SK-N-MC (cell line): ENCODE results near the gene KLHL41.
A peak's percentile ranks its signal among the peaks of the same experiment; 100 is the strongest.
"Not testable (repeated sequence)": the region's sequence is repeated elsewhere in the genome, so short reads cannot be mapped to it uniquely, and the experiment has no call there.

ENCODE experiments used
- DNase-seq: peaks from one replicate; pipeline ENCODE4 v3.0.0-alpha.2; 2011; ENCODE audit warnings: low read depth, low spot score
- H3K27ac ChIP-seq: fragments of 200-600 bp; sonication (generic); 2 replicates; pipeline ENCODE4 v1.5.1; 2016; ENCODE audit warnings: mixed run types
- H3K36me3 ChIP-seq: fragments of 200-600 bp; sonication (generic); 2 replicates; pipeline ENCODE4 v1.6.1; 2017; ENCODE audit warnings: antibody characterized with exemption, low read length, mixed read lengths; ENCODE audit not compliant: insufficient read depth
- H3K4me3 ChIP-seq: fragments of 200-600 bp; sonication (generic); 2 replicates; pipeline ENCODE4 v1.5.1; 2016
- H3K9ac ChIP-seq: fragments of 200-600 bp; sonication (generic); 2 replicates; pipeline ENCODE4 v1.8.0; 2017; ENCODE audit warnings: mixed run types, mixed read lengths; ENCODE audit not compliant: insufficient read length
- H3K9me3 ChIP-seq: fragments of 200-600 bp; sonication (generic); 2 replicates; pipeline ENCODE4 v1.6.1; 2017; ENCODE audit warnings: low read depth, mild to moderate bottlenecking, antibody characterized with exemption, low read length, moderate library complexity, mixed read lengths
- EZH2 ChIP-seq: fragments of 200-600 bp; sonication (generic); IDR thresholded peaks from one replicate; pipeline ENCODE4 v1.6.1; 2017; ENCODE audit warnings: antibody characterized with exemption
- FOXP2 ChIP-seq: optimal IDR thresholded peaks from 2 replicates; pipeline ENCODE3; 2011; ENCODE audit warnings: mild to moderate bottlenecking, moderate library complexity; ENCODE audit not compliant: insufficient read depth; ENCODE audit errors: extremely low read length, control extremely low read depth
- POLR2AphosphoS5 ChIP-seq: IDR thresholded peaks from 2 replicates; pipeline ENCODE4 v1.6.1; 2012; ENCODE audit warnings: mild to moderate bottlenecking, low read depth, low read length, borderline replicate concordance

Gene KLHL41

DNA sequence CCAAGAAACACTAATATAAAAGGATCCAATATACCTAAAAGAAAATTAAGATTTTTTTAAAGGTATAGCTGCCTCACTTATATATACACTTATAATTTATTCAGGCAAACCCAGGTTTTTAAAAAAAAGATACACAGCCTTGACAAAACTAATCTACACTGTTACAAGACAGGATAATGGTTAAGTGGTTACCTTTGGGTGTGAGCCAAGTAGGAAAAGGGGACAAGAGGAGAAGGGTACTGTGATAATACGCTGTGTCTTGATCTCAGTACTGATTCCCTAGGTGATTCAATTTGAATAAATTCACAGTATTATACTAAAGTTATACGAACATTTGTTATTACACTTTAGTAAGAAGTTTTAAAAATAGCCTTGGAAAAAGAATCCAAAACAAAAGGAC lies 30.6 kb downstream of the KLHL41 start:
- no peak for DNase-seq
- H3K36me3 ChIP-seq, result peaks cover 12% of the 10 kb centered on the region
- H3K4me3 ChIP-seq, result no peak overlapping the region
- H3K27ac ChIP-seq, result no peak overlapping the region
- no peak overlapping the region for H3K9ac ChIP-seq
- TF ChIP-seq FOXP2, result no peak
- TF ChIP-seq POLR2AphosphoS5, result no peak
- TF ChIP-seq EZH2, result no peak
- no peaks in the 10 kb centered on the region for H3K9me3 ChIP-seq

- no peaks in the 10 kb centered on the region for H3K9me3 ChIP-seq
- H3K4me3 ChIP-seq, result no peak overlapping the region
- H3K36me3 ChIP-seq, result peaks cover 12% of the 10 kb centered on the region; the same call in 1 of the 2 replicates
- no peak overlapping the region for H3K9ac ChIP-seq
- no peak for DNase-seq
- TF ChIP-seq POLR2AphosphoS5 (no peak), FOXP2 (no peak)
- no peak overlapping the region for H3K27ac ChIP-seq
Measured at GRCh38 chr2:169542433-169542832, 32.9 kb downstream of the KLHL41 start.

DNA sequence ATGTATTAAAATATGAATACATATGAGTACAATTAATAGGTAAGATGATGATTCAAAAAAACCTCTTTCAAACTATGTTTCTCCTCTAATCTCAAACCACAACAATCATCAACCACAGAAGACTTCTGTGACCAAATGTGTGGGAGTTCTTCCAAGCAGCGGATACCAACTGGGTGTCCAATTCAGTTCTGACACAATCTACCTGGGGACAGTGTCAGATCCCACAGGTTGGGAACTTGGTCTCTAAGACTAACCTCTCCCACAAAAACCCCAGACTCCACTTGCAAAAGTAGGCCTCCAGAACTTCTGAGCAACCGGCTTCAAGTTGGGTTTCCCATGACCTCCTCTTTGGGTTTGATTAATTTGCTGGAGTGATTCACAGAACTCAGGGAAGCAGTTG lies 37.3 kb downstream of the KLHL41 start:
- Histone ChIP-seq H3K9ac (no peak overlapping the region), H3K4me3 (no peak overlapping the region), H3K27ac (no peak overlapping the region), H3K9me3 (no peaks in the 10 kb centered on the region), H3K36me3 (peaks cover 14% of the 10 kb centered on the region; the same call in 1 of the 2 replicates)
- no peak for DNase-seq
- no peak for TF ChIP-seq POLR2AphosphoS5
- no peak for TF ChIP-seq FOXP2
- no peak for TF ChIP-seq EZH2

DNA sequence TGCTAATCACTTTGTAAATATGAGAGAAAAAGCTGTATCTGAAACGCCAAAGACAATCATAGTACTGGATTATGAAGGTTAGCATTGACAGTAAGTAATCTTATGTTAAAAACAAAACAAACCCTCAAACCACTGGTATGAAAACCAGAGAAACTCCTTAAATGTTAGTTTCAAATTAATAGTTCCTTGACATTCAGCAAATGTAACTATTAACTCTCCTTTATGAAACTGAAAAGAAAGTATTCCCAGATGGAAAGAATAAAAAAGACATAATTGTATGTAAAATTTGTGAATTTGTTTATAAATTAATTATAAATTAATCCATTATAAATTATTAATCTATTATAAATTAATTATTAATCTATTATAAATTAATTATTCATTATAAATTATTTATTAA lies 51.9 kb downstream of the KLHL41 start:
- no peak for TF ChIP-seq FOXP2
- TF ChIP-seq EZH2, result no peak
- no peak for TF ChIP-seq POLR2AphosphoS5
- Histone ChIP-seq H3K4me3 (no peak overlapping the region), H3K36me3 (peaks cover 24% of the 10 kb centered on the region), H3K9ac (no peak overlapping the region), H3K27ac (no peak overlapping the region), H3K9me3 (no peaks in the 10 kb centered on the region)
- no peak for DNase-seq

DNA sequence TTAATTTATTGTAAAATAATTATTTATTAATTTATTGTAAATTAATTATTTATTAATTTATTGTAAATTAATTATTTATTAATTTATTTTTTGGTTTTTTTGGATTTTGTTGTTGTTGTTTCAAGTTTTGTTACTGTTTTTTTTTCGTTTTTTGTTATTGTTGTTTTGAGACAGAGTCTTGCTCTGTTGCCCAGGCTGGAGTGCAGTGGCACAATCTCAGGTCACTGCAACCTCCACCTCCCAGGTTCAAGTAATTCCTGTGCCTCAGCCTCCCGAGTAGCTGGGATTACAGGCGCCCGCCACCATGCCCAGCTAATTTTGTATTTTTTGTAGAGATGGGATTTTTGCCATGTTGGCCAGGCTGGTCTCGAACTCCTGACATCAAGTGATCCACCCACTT lies 52.6 kb downstream of the KLHL41 start:
- DNase-seq, H3K9me3 ChIP-seq, H3K27ac ChIP-seq, H3K9ac ChIP-seq, H3K4me3 ChIP-seq: not testable (repeated sequence)
- peaks cover 24% of the 10 kb centered on the region for H3K36me3 ChIP-seq

DNA sequence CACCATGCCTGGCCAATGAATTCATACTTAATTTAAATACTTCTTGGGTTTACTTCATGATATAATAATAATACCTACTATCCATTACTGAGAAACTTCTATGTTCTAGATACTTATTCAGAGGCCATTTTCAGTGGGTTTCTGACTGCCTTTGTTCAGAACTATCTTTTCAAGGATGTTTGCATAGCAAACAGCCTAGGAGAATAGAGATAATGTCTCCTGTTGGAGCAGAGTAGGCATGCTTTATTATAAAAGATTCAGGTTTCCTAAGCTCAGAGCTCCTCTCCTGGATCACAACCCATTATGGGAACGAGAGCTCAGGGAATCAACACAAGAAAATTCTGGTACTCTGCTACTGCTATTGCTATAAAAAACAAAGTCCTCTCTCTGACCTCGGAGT lies 53.0 kb downstream of the KLHL41 start:
- TF ChIP-seq POLR2AphosphoS5 (no peak), FOXP2 (no peak), EZH2 (no peak)
- no peak for DNase-seq
- H3K9me3 ChIP-seq, result no peaks in the 10 kb centered on the region
- H3K36me3 ChIP-seq, result peaks cover 24% of the 10 kb centered on the region
- H3K4me3 ChIP-seq, result no peak overlapping the region
- H3K9ac ChIP-seq, result no peak overlapping the region
- no peak overlapping the region for H3K27ac ChIP-seq

- Histone ChIP-seq H3K9ac (no peak overlapping the region), H3K9me3 (no peaks in the 10 kb centered on the region), H3K4me3 (no peak overlapping the region), H3K36me3 (peaks cover 19% of the 10 kb centered on the region), H3K27ac (no peak overlapping the region)
- DNase-seq, result no peak
- TF ChIP-seq FOXP2 (no peak), POLR2AphosphoS5 (no peak), EZH2 (no peak)
Measured at GRCh38 chr2:169565686-169566085, 56.2 kb downstream of the KLHL41 start.

DNA sequence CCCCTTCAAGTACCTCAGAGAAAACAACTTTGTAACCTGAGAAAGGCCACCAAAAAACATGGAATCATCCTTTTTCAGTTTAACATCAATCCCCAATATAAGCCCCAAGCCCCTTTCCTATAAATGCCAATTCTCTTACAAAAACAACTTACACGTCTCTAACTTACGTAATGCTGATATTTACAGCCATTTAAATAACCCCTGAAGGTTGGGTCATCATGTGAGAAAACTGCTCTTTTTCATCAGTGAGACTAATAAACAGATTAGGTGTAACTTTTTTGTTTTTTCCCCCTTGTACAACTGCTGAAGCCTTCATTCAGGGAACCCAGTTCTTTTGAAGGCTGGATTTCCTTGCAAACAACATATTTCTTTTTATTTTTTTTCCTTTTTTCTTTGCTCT lies 60.4 kb downstream of the KLHL41 start:
- Histone ChIP-seq H3K4me3 (no peak overlapping the region), H3K27ac (no peak overlapping the region), H3K9ac (no peak overlapping the region), H3K9me3 (no peaks in the 10 kb centered on the region), H3K36me3 (peaks cover 13% of the 10 kb centered on the region; the same call in 1 of the 2 replicates)
- DNase-seq, result no peak
- no peak for TF ChIP-seq EZH2
- TF ChIP-seq POLR2AphosphoS5, result no peak

- DNase-seq, H3K36me3 ChIP-seq, H3K9ac ChIP-seq, H3K27ac ChIP-seq, H3K9me3 ChIP-seq, H3K4me3 ChIP-seq: not testable (repeated sequence)
Measured at GRCh38 chr2:169570752-169571151, 61.2 kb downstream of the KLHL41 start.

- H3K27ac ChIP-seq, result no peak overlapping the region
- no peak overlapping the region for H3K9ac ChIP-seq
- DNase-seq, result no peak
- H3K4me3 ChIP-seq, result peak overlapping the region; percentile 90
- no peaks in the 10 kb centered on the region for H3K9me3 ChIP-seq
- TF ChIP-seq FOXP2, result no peak
- no peak for TF ChIP-seq EZH2
- TF ChIP-seq POLR2AphosphoS5, result no peak
- H3K36me3 ChIP-seq, result peaks cover 5% of the 10 kb centered on the region; the same call in 1 of the 2 replicates
Measured at GRCh38 chr2:169571571-169571970, 62.1 kb downstream of the KLHL41 start.
